ENCODE data around the gene DTNA.

- no peak for TF ChIP-seq CTCF (IDR thresholded peaks at IDR 0.05; ENCODE audit: borderline replicate concordance, extremely low read depth, low read length, poor library complexity, severe bottlenecking)
- no peak for TF ChIP-seq EZH2 (IDR thresholded peaks at IDR 0.05; ENCODE audit: borderline replicate concordance, low read depth, low read length, severe bottlenecking)
Measured at GRCh38 chr18:34921226-34921625, 211.1 kb downstream of the DTNA start.

Data from DND-41 (cell line).